GM08714 (cell line): ENCODE data around the gene RPS27.
"Not testable (repeated sequence)": the region's sequence is repeated elsewhere in the genome, so short reads cannot be mapped to it uniquely, and the experiment has no call there.

ENCODE experiments used
- H3K4me3 ChIP-seq: fragments of 200-500 bp; sonication (Bioruptor generic); 2 replicates; pipeline ENCODE4 v1.5.1; 2014; ENCODE audit warnings: mild to moderate bottlenecking, low read length, inconsistent platforms
- ZNF274 ChIP-seq: IDR thresholded peaks from 2 replicates; pipeline ENCODE4 v1.6.1; 2012; ENCODE audit warnings: mild to moderate bottlenecking, low read depth, low read length

Gene RPS27

GRCh38 chr1:153991151-153991630 lies 629 bp downstream of the RPS27 start:
- no peak for TF ChIP-seq ZNF274

GRCh38 chr1:153991806-153992205 lies 1.2 kb downstream of the RPS27 start:
- TF ChIP-seq ZNF274: no peak
- H3K4me3 ChIP-seq: peak overlapping the region; percentile 67

More at GRCh38 chr1:153991151-153991630, 629 bp downstream of the RPS27 start:
- H3K4me3 ChIP-seq: peak overlapping the region; percentile 67

GRCh38 chr1:153995202-153995601 lies 4.6 kb downstream of the RPS27 start:
- no peak for TF ChIP-seq ZNF274
- H3K4me3 ChIP-seq: no peak overlapping the region

- no peak overlapping the region for H3K4me3 ChIP-seq
- TF ChIP-seq ZNF274: no peak
Observed at GRCh38 chr1:153995640-153996039, 5.1 kb downstream of the RPS27 start.

GRCh38 chr1:153996882-153997281 lies 6.3 kb downstream of the RPS27 start:
- H3K4me3 ChIP-seq: not testable (repeated sequence)

- no peak overlapping the region for H3K4me3 ChIP-seq
- no peak for TF ChIP-seq ZNF274
Observed at GRCh38 chr1:154000420-154000819, 9.9 kb downstream of the RPS27 start.

GRCh38 chr1:154006136-154006535 lies 15.6 kb downstream of the RPS27 start:
- no peak for TF ChIP-seq ZNF274

GRCh38 chr1:154012129-154012528 lies 21.6 kb downstream of the RPS27 start:
- TF ChIP-seq ZNF274: no peak
- no peak overlapping the region for H3K4me3 ChIP-seq

More at GRCh38 chr1:154006136-154006535, 15.6 kb downstream of the RPS27 start:
- H3K4me3 ChIP-seq: no peak overlapping the region

GRCh38 chr1:154012543-154012942 lies 22.0 kb downstream of the RPS27 start:
- H3K4me3 ChIP-seq: not testable (repeated sequence)

- no peak overlapping the region for H3K4me3 ChIP-seq
- TF ChIP-seq ZNF274: no peak
Observed at GRCh38 chr1:154014154-154014907, 23.8 kb downstream of the RPS27 start.

- no peak overlapping the region for H3K4me3 ChIP-seq
Observed at GRCh38 chr1:154019269-154019668, 28.7 kb downstream of the RPS27 start.

GRCh38 chr1:154019940-154020339 lies 29.4 kb downstream of the RPS27 start:
- TF ChIP-seq ZNF274: no peak
- H3K4me3 ChIP-seq: no peak overlapping the region

More at GRCh38 chr1:154019269-154019668, 28.7 kb downstream of the RPS27 start:
- no peak for TF ChIP-seq ZNF274

GRCh38 chr1:154033697-154034096 lies 43.1 kb downstream of the RPS27 start:
- not testable (repeated sequence) for H3K4me3 ChIP-seq
